GM13977 (cell line): ENCODE measurements around the gene DUSP16.

ENCODE experiments used
- DNase-seq: peaks from one replicate; pipeline ENCODE4 v3.0.0; 2012; ENCODE audit warnings: low spot score
- in situ Hi-C: fragments of 300-500 bp; cut with MboI; formaldehyde crosslinking; loops from one replicate; pipeline ENCODE4 v1.12.0; 2022; ENCODE audit warnings: low sequenced_read_pairs, low pct_unique_long_range_greater_than_20kb, mixed read lengths, inconsistent platforms; ENCODE audit not compliant: unreplicated experiment
- TF ChIP-seq, protein P1 (sequence below): IDR thresholded peaks from 2 replicates; pipeline ENCODE4 v1.5.1; 2012; ENCODE audit warnings: mild to moderate bottlenecking, control low read depth; ENCODE audit not compliant: insufficient read depth; ENCODE audit errors: extremely low read depth, missing control alignments

Gene DUSP16

DNA sequence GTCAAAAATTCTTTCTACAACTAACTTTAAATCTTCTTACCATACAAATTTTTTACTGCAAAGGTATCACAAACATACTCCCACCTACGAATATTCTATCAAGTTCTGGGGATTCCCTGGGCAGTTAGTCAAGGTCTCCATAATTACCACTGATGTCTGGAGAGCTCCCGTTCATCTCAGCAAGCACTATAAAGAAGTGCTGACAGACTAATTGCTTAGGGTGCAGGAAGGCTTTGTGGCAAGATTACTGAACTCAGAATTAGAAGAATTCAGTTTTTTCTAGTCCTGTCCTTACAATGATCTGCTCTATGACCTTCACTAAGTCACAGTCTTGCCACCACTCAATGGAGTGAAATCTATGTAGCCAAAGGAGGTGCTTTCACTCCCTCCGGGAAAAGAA, 61.5 kb downstream of the DUSP16 start:
- in situ Hi-C loops = no loop called here
- TF ChIP-seq, protein P1, sequence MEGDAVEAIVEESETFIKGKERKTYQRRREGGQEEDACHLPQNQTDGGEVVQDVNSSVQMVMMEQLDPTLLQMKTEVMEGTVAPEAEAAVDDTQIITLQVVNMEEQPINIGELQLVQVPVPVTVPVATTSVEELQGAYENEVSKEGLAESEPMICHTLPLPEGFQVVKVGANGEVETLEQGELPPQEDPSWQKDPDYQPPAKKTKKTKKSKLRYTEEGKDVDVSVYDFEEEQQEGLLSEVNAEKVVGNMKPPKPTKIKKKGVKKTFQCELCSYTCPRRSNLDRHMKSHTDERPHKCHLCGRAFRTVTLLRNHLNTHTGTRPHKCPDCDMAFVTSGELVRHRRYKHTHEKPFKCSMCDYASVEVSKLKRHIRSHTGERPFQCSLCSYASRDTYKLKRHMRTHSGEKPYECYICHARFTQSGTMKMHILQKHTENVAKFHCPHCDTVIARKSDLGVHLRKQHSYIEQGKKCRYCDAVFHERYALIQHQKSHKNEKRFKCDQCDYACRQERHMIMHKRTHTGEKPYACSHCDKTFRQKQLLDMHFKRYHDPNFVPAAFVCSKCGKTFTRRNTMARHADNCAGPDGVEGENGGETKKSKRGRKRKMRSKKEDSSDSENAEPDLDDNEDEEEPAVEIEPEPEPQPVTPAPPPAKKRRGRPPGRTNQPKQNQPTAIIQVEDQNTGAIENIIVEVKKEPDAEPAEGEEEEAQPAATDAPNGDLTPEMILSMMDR = no peak
- DNase-seq = no peak

DNA sequence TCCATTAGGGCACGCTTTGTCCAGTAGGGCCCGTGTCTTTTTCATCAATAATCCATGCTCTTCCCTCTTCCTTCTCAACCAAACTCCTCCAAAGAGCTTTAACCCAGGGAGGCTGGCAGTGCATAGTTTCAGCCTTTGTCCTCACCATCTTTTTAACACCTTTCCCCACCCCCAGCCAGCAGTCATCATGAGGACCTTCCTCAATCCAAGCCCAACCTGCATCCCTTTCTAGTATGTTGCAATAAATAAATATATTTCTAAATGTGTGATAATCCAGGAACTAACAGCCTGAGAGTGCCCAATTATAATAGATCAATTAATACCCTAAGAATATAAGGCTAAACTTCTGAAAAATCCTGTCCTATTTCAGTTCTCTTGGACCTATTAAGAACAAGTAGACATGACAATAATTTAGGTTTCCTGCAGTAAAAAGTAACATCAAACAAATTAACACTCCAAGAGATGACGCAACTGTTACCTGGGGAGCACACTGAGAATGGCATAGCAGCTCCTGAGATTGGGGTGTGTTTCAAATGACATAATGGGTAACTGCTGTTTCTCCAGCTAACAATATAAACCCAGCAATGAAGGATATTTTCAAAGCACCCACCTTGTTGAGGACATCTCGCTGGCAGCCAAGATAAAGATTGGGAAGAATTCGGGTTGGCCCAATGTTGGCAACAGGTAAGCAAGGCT, 62.6 kb downstream of the DUSP16 start:
- DNase-seq = no peak
- in situ Hi-C loops = no loop called here
- TF ChIP-seq, protein P1 = no peak

DNA sequence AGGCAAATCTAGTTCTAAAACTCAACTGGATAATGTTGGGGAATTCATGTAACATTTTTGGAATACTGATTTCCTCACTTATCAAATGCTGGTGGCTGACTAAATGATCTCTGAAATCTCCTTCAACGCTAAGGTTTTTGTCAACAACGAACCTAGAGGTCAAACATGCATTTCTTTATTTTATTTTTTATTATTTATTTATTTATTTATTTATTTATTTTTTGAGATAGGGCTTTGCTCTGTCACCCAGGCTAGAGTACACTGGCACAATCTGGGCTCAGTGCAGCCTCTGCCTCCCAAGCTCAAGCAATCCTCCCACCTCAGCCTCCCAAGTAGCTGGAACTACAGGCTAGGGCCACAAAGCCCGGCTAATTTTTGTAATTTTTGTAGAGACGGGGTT, 64.5 kb downstream of the DUSP16 start:
- in situ Hi-C loops = no loop called here
- no peak for DNase-seq
- TF ChIP-seq, protein P1 = no peak

DNA sequence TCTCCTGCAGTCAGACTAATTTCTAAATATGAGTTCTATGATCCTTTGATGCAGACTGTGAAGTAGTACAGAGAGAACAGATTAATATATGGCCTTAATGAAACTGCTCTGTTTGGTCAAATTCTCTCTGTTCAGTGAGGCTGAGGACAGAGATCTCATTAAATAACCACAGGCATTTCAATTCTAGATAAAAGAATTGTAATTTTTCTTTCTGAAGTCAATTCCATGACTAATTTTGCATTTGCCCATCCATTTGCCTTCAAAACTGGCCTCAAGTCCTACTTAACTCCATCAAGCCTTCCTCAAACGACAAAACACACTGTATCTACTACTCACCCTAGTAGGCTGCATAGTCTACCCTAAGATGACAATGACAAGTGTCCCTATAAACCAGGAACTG, 67.1 kb downstream of the DUSP16 start:
- TF ChIP-seq, protein P1 = no peak
- in situ Hi-C loops = no loop called here
- DNase-seq = no peak

DNA sequence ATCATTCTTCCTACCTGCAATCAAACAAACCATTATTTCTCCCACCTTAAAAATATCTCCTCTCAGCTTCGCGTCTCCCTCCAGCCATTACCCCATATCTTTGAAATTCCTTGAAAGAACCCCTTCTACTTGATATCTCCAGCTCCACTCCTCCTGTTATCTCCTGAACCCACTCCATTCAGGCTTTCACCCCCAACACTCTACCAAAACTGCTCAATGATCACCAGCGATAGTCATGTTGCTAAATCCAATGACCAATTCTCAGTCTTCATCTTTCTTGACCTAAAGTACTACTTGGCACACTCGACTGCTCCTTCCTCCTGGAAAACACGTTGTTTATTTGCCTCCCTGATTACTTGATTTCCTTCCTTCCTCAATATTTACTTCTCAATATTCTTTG, 70.1 kb downstream of the DUSP16 start:
- in situ Hi-C loops = no loop called here

DNA sequence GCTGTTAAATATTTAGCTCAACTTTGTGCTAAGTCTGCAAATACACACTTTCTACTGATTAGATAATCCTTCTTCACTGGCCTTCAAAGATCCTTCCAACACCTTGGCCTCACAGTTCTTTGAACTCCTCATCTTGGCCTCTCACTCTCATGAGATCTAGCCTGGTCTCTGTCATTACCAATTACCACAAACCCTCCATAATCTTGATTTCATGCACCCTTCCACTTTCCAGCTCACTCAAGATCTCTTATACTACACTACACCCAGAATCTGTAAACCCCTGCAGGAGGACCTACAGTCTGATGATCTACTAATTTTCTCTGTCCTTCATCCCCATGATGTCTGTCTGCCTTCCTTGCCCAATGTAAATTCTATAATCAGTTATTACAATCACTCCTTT, 71.1 kb downstream of the DUSP16 start:
- DNase-seq = no peak
- TF ChIP-seq, protein P1 = no peak
- in situ Hi-C loops = no loop called here

More for the DNA sequence above, 70.1 kb downstream of the DUSP16 start:
- no peak for DNase-seq
- TF ChIP-seq, protein P1 = no peak
